ENCODE data around the gene CAMTA1. TPM values are rescaled to one million over a fixed set of nuclear protein-coding genes. Genes with fewer than 3 reads are reported as not detected.

CAMTA1 gene
- total RNA-seq, 1 experiment from 2014 or later: 60.0 TPM

DNA sequence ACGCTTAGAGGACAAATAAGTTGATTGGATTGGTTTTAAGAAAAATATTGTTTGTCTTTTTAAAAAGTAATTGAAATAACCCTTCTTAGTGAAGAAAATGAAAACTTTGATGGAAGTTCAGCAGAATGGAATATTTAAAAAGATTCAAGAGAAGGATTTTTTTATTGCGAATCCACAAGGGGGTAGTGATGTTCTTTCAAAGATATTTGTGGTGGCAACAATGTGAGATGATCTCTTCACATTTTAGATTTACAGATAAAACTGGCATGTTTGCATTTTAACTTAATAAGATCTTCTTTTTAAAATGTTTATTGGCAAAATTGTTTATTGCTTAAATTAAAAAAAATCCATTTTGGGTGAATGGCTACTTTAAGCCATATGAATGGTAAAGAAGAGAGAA is 8.9 kb downstream of the CAMTA1 start:
- no TSS peak for BruUV-seq (replicated peaks)
- Histone ChIP-seq H3K4me1 (peaks cover 5% of the 10 kb centered on the region; the same call in 1 of the 2 replicates), H3K4me3 (ENCODE audit: low read depth, low read length) (no peak overlapping the region), H3K36me3 (ENCODE audit: control insufficient read depth, insufficient read depth, low read length) (no peaks in the 10 kb centered on the region), H3K27me3 (replicated peaks; ENCODE audit: control insufficient read depth, insufficient read depth, low read length) (no peaks in the 10 kb centered on the region), H3K9me3 (no peaks in the 10 kb centered on the region)
- no peaks in the 10 kb centered on the region for H3K36me3 Mint-ChIP-seq (ENCODE audit: insufficient read depth, unreplicated experiment)
- no peak overlapping the region for H3K4me3 Mint-ChIP-seq (ENCODE audit: unreplicated experiment)
- TF ChIP-seq, protein P1, sequence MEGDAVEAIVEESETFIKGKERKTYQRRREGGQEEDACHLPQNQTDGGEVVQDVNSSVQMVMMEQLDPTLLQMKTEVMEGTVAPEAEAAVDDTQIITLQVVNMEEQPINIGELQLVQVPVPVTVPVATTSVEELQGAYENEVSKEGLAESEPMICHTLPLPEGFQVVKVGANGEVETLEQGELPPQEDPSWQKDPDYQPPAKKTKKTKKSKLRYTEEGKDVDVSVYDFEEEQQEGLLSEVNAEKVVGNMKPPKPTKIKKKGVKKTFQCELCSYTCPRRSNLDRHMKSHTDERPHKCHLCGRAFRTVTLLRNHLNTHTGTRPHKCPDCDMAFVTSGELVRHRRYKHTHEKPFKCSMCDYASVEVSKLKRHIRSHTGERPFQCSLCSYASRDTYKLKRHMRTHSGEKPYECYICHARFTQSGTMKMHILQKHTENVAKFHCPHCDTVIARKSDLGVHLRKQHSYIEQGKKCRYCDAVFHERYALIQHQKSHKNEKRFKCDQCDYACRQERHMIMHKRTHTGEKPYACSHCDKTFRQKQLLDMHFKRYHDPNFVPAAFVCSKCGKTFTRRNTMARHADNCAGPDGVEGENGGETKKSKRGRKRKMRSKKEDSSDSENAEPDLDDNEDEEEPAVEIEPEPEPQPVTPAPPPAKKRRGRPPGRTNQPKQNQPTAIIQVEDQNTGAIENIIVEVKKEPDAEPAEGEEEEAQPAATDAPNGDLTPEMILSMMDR (IDR thresholded peaks at IDR 0.05; ENCODE audit: insufficient read depth in 1 of 2, low read depth in 1 of 2, low read length in 1 of 2, severe bottlenecking in 1 of 2, unreplicated experiment in 1 of 2): peak in 1 of 2 experiments; percentile 11
- CTCF ChIA-PET: interaction anchor here (0.8 kb wide), 1 partner anchor 276 kb away, joined by 3 read pairs; no protein-coding TSS in a partner anchor
- peaks cover 9% of the 10 kb centered on the region for H3K4me1 Mint-ChIP-seq (ENCODE audit: low read depth, unreplicated experiment)
- intact Hi-C loops (cut with micrococcal nuclease; ENCODE audit: unreplicated experiment): loop anchor here (1.0 to 10.0 kb wide), 2 partner anchors 96 to 281 kb away; no protein-coding TSS in a partner anchor
- no peaks in the 10 kb centered on the region for H3K9me3 Mint-ChIP-seq (ENCODE audit: unreplicated experiment)
- no peaks in the 10 kb centered on the region for H3K27me3 Mint-ChIP-seq (ENCODE audit: insufficient read depth, unreplicated experiment)
- POLR2A ChIA-PET: interaction anchor here (3.2 kb wide), 1 partner anchor 9 kb away, joined by 15 read pairs; the partner anchor contains the start of gene CAMTA1
- no peak overlapping the region for H3K27ac Mint-ChIP-seq (ENCODE audit: unreplicated experiment)
- DNase-seq: peak in 1 of 2 experiments; percentile 44

DNA sequence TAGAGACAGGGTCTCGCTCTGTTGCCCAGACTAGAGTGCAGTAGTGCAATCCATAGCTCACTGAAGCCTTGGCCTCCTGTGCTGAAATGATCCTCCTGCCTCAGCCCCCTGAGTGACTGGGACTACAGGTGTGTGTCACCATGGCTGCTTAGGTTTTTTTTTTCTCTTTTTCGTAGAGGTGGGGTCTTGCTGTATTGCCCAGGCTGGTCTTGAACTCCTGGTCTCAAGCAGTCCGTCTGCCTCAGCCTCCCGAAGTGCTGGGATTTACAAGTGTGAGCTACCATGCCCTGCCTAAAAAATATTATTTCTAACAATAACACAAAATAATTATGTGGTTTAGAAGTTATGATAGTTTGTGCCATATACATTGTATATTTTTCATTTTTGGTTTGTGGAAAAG is 9.9 kb downstream of the CAMTA1 start:
- no peaks in the 10 kb centered on the region for H3K27me3 ChIP-seq (replicated peaks; ENCODE audit: control insufficient read depth, insufficient read depth, low read length)
- intact Hi-C loops (cut with micrococcal nuclease; ENCODE audit: unreplicated experiment): loop anchor here (10.0 kb wide), 1 partner anchor 280 kb away; no protein-coding TSS in a partner anchor
- H3K4me1 ChIP-seq: peaks cover 5% of the 10 kb centered on the region; the same call in 1 of the 2 replicates
- no peak for DNase-seq
- no TSS peak for BruUV-seq (replicated peaks)
- CTCF ChIA-PET: interaction anchor here (0.8 kb wide), 1 partner anchor 275 kb away, joined by 3 read pairs; no protein-coding TSS in a partner anchor
- Mint-ChIP-seq H3K27me3 (ENCODE audit: insufficient read depth, unreplicated experiment) (no peaks in the 10 kb centered on the region), H3K36me3 (ENCODE audit: insufficient read depth, unreplicated experiment) (no peaks in the 10 kb centered on the region), H3K4me3 (ENCODE audit: unreplicated experiment) (no peak overlapping the region), H3K9me3 (ENCODE audit: unreplicated experiment) (no peaks in the 10 kb centered on the region), H3K27ac (ENCODE audit: unreplicated experiment) (peak overlapping the region; percentile 39), H3K4me1 (ENCODE audit: low read depth, unreplicated experiment) (peaks cover 6% of the 10 kb centered on the region)
- no peaks in the 10 kb centered on the region for H3K36me3 ChIP-seq (ENCODE audit: control insufficient read depth, insufficient read depth, low read length)
- POLR2A ChIA-PET: interaction anchor here (0.5 to 3.2 kb wide), 2 partner anchors 10 to 39 kb away, joined by 5 to 15 read pairs; partner anchors contain the start of gene CAMTA1
- TF ChIP-seq, protein P1 (IDR thresholded peaks at IDR 0.05; ENCODE audit: insufficient read depth in 1 of 2, low read depth in 1 of 2, low read length in 1 of 2, severe bottlenecking in 1 of 2, unreplicated experiment in 1 of 2): no peak
- H3K4me3 ChIP-seq (ENCODE audit: low read depth, low read length): no peak overlapping the region
- H3K9me3 ChIP-seq: no peaks in the 10 kb centered on the region

DNA sequence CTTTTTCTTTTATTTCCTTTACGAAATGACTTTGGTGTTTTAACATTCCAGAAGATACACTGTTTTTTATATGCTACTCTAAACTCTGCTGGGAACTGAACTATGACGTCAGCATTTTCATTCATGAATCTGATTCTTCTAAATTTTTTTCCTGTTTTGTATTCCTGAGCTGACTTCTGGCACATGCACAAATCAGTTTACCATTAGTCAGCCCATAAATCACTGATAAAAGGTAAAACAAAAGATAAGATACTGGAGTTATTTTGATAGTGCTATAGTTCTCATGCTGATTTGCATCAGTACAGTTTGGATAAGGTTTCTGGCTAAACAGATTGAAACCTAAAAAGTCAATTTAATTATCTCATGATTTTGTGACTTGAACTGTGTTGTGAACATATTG is 10.4 kb downstream of the CAMTA1 start:
- Histone ChIP-seq H3K9me3 (no peaks in the 10 kb centered on the region), H3K4me3 (ENCODE audit: low read depth, low read length) (no peak overlapping the region), H3K27me3 (replicated peaks; ENCODE audit: control insufficient read depth, insufficient read depth, low read length) (no peaks in the 10 kb centered on the region), H3K4me1 (peaks cover 5% of the 10 kb centered on the region; the same call in 1 of the 2 replicates), H3K36me3 (ENCODE audit: control insufficient read depth, insufficient read depth, low read length) (no peaks in the 10 kb centered on the region)
- no peak overlapping the region for H3K4me3 Mint-ChIP-seq (ENCODE audit: unreplicated experiment)
- peak overlapping the region; percentile 39 for H3K27ac Mint-ChIP-seq (ENCODE audit: unreplicated experiment)
- intact Hi-C loops (cut with micrococcal nuclease; ENCODE audit: unreplicated experiment): loop anchor here (10.0 kb wide), 1 partner anchor 279 kb away; no protein-coding TSS in a partner anchor
- ChIA-PET POLR2A (interaction anchor here (0.5 to 3.2 kb wide), 2 partner anchors 11 to 39 kb away, joined by 5 to 15 read pairs; partner anchors contain the start of gene CAMTA1), CTCF (no interaction called here)
- H3K27me3 Mint-ChIP-seq (ENCODE audit: insufficient read depth, unreplicated experiment): no peaks in the 10 kb centered on the region
- BruUV-seq (replicated peaks): no TSS peak
- DNase-seq: no peak
- TF ChIP-seq, protein P1 (IDR thresholded peaks at IDR 0.05; ENCODE audit: insufficient read depth in 1 of 2, low read depth in 1 of 2, low read length in 1 of 2, severe bottlenecking in 1 of 2, unreplicated experiment in 1 of 2): no peak
- peaks cover 6% of the 10 kb centered on the region for H3K4me1 Mint-ChIP-seq (ENCODE audit: low read depth, unreplicated experiment)
- H3K9me3 Mint-ChIP-seq (ENCODE audit: unreplicated experiment): no peaks in the 10 kb centered on the region
- H3K36me3 Mint-ChIP-seq (ENCODE audit: insufficient read depth, unreplicated experiment): no peaks in the 10 kb centered on the region
